Raji (cell line): ENCODE measurements around the gene AFAP1.

Experiments
- POLR2A ChIP-seq: IDR thresholded peaks from 2 replicates; pipeline ENCODE4 v1.6.1; 2011; ENCODE audit warnings: low read depth, low read length, control low read depth; ENCODE audit not compliant: insufficient read depth

Gene AFAP1

GRCh38 chr4:7862561-7863192, 77.0 kb downstream of the AFAP1 start:
- no peak for TF ChIP-seq POLR2A

GRCh38 chr4:7861440-7861881, 78.2 kb downstream of the AFAP1 start:
- TF ChIP-seq POLR2A: no peak

GRCh38 chr4:7860600-7861163, 79.0 kb downstream of the AFAP1 start:
- no peak for TF ChIP-seq POLR2A

- no peak for TF ChIP-seq POLR2A
These were observed 80.3 kb downstream of the AFAP1 start for GRCh38 chr4:7859326-7859725.

GRCh38 chr4:7858498-7858897, 81.2 kb downstream of the AFAP1 start:
- TF ChIP-seq POLR2A: no peak

GRCh38 chr4:7857993-7858392, 81.7 kb downstream of the AFAP1 start:
- no peak for TF ChIP-seq POLR2A

- no peak for TF ChIP-seq POLR2A
These were observed 82.4 kb downstream of the AFAP1 start for GRCh38 chr4:7857238-7857701.

GRCh38 chr4:7855731-7856130, 83.9 kb downstream of the AFAP1 start:
- no peak for TF ChIP-seq POLR2A

GRCh38 chr4:7854697-7855370, 84.8 kb downstream of the AFAP1 start:
- no peak for TF ChIP-seq POLR2A

- no peak for TF ChIP-seq POLR2A
These were observed 85.4 kb downstream of the AFAP1 start for GRCh38 chr4:7854216-7854615.

GRCh38 chr4:7853271-7853670, 86.4 kb downstream of the AFAP1 start:
- no peak for TF ChIP-seq POLR2A

- no peak for TF ChIP-seq POLR2A
These were observed 87.0 kb downstream of the AFAP1 start for GRCh38 chr4:7852568-7853185.

GRCh38 chr4:7850489-7850888, 89.2 kb downstream of the AFAP1 start:
- TF ChIP-seq POLR2A: no peak

GRCh38 chr4:7847206-7847605, 92.5 kb downstream of the AFAP1 start:
- TF ChIP-seq POLR2A: no peak

- no peak for TF ChIP-seq POLR2A
These were observed 94.0 kb downstream of the AFAP1 start for GRCh38 chr4:7845493-7846128.
